ENCODE data around the gene MDH1B.

The MDH1B gene

GRCh38 chr2:206780671-206781070 is 15.5 kb upstream of the MDH1B start:
- H3K79me2 ChIP-seq (ENCODE audit: insufficient read depth, low read length) = peaks cover 15% of the 10 kb centered on the region; the same call in 1 of the 2 replicates
- peaks cover 77% of the 10 kb centered on the region for H3K36me3 ChIP-seq (ENCODE audit: insufficient read depth, low read length)

GRCh38 chr2:206776432-206776831 is 11.3 kb upstream of the MDH1B start:
- Histone ChIP-seq H3K4me2 (ENCODE audit: low read depth, low read length, poor library complexity, severe bottlenecking) (no peak overlapping the region), H3F3A (ENCODE audit: low read depth) (no peaks in the 10 kb centered on the region), H2AFZ (ENCODE audit: low read length) (no peak overlapping the region), H4K20me1 (ENCODE audit: insufficient read depth, low read length, poor library complexity, severe bottlenecking) (peaks cover 4% of the 10 kb centered on the region), H3K27me3 (ENCODE audit: insufficient read depth, low read length, poor library complexity, severe bottlenecking) (no peaks in the 10 kb centered on the region), H3K4me3 (ENCODE audit: low read length, poor library complexity, severe bottlenecking) (no peak overlapping the region), H3K36me3 (ENCODE audit: insufficient read depth, low read length) (peaks cover 70% of the 10 kb centered on the region), H3K79me2 (ENCODE audit: insufficient read depth, low read length) (peaks cover 20% of the 10 kb centered on the region; the same call in 1 of the 2 replicates), H3K9me3 (ENCODE audit: insufficient read depth, low read depth, low read length) (peaks cover 10% of the 10 kb centered on the region; the same call in 1 of the 2 replicates), H3K4me1 (ENCODE audit: insufficient read depth, low read length, poor library complexity, severe bottlenecking) (no peaks in the 10 kb centered on the region), H3K9ac (ENCODE audit: low read depth, low read length, poor library complexity, severe bottlenecking) (no peak overlapping the region), H3K9me2 (replicated peaks; ENCODE audit: low read depth, low read length) (no peaks in the 10 kb centered on the region)
- TF ChIP-seq EZH2phosphoT487 (IDR thresholded peaks at IDR 0.05; ENCODE audit: borderline replicate concordance) (no peak), CTCF (conservative IDR thresholded peaks at IDR 0.05; ENCODE audit: low read length) (no peak)

More at GRCh38 chr2:206780671-206781070, 15.5 kb upstream of the MDH1B start:
- Histone ChIP-seq H3K4me3 (ENCODE audit: low read length, poor library complexity, severe bottlenecking) (no peak overlapping the region), H3K9me3 (ENCODE audit: insufficient read depth, low read depth, low read length) (peaks cover 10% of the 10 kb centered on the region; the same call in 1 of the 2 replicates), H3K9me2 (replicated peaks; ENCODE audit: low read depth, low read length) (no peaks in the 10 kb centered on the region), H3K9ac (ENCODE audit: low read depth, low read length, poor library complexity, severe bottlenecking) (no peak overlapping the region), H2AFZ (ENCODE audit: low read length) (no peak overlapping the region), H3K27me3 (ENCODE audit: insufficient read depth, low read length, poor library complexity, severe bottlenecking) (no peaks in the 10 kb centered on the region), H4K20me1 (ENCODE audit: insufficient read depth, low read length, poor library complexity, severe bottlenecking) (peaks cover 4% of the 10 kb centered on the region), H3K4me1 (ENCODE audit: insufficient read depth, low read length, poor library complexity, severe bottlenecking) (no peaks in the 10 kb centered on the region), H3K4me2 (ENCODE audit: low read depth, low read length, poor library complexity, severe bottlenecking) (no peak overlapping the region), H3F3A (ENCODE audit: low read depth) (no peaks in the 10 kb centered on the region)
- TF ChIP-seq CTCF (conservative IDR thresholded peaks at IDR 0.05; ENCODE audit: low read length) = no peak
- TF ChIP-seq EZH2phosphoT487 (IDR thresholded peaks at IDR 0.05; ENCODE audit: borderline replicate concordance) = no peak

- Histone ChIP-seq H3K9me2 (replicated peaks; ENCODE audit: low read depth, low read length) (no peaks in the 10 kb centered on the region), H3F3A (ENCODE audit: low read depth) (no peaks in the 10 kb centered on the region), H3K4me2 (ENCODE audit: low read depth, low read length, poor library complexity, severe bottlenecking) (no peak overlapping the region), H3K36me3 (ENCODE audit: insufficient read depth, low read length) (peaks cover 58% of the 10 kb centered on the region), H4K20me1 (ENCODE audit: insufficient read depth, low read length, poor library complexity, severe bottlenecking) (peaks cover 4% of the 10 kb centered on the region), H3K27me3 (ENCODE audit: insufficient read depth, low read length, poor library complexity, severe bottlenecking) (no peaks in the 10 kb centered on the region), H3K4me3 (ENCODE audit: low read length, poor library complexity, severe bottlenecking) (no peak overlapping the region), H2AFZ (ENCODE audit: low read length) (no peak overlapping the region), H3K9ac (ENCODE audit: low read depth, low read length, poor library complexity, severe bottlenecking) (no peak overlapping the region), H3K9me3 (ENCODE audit: insufficient read depth, low read depth, low read length) (peaks cover 6% of the 10 kb centered on the region; the same call in 1 of the 2 replicates), H3K79me2 (ENCODE audit: insufficient read depth, low read length) (peaks cover 20% of the 10 kb centered on the region; the same call in 1 of the 2 replicates), H3K4me1 (ENCODE audit: insufficient read depth, low read length, poor library complexity, severe bottlenecking) (no peaks in the 10 kb centered on the region)
- TF ChIP-seq CTCF (conservative IDR thresholded peaks at IDR 0.05; ENCODE audit: low read length) (no peak), EZH2phosphoT487 (IDR thresholded peaks at IDR 0.05; ENCODE audit: borderline replicate concordance) (no peak)
Observed at GRCh38 chr2:206774871-206775270, 9.7 kb upstream of the MDH1B start.
